NCI-H1417 treated with DMSO at 0.1 percent for 48 hours (cell line): ENCODE measurements around the gene ATP2B2.

ENCODE experiments used
- DNase-seq: peaks from one replicate; lab custom pipeline; 2025; lab: John Stamatoyannopoulos, UW

ATP2B2 gene

GRCh38 chr3:10510743-10511432 lies 5.5 kb upstream of the ATP2B2 start:
- no peak for DNase-seq

- DNase-seq = no peak
These were observed 4.8 kb upstream of the ATP2B2 start for GRCh38 chr3:10510086-10510742.

- DNase-seq = no peak
These were observed 3.9 kb upstream of the ATP2B2 start for GRCh38 chr3:10509325-10509724.

GRCh38 chr3:10508619-10509260 lies 3.4 kb upstream of the ATP2B2 start:
- no peak for DNase-seq

- no peak for DNase-seq
These were observed 2.8 kb upstream of the ATP2B2 start for GRCh38 chr3:10508235-10508618.

GRCh38 chr3:10507331-10507730 lies 1.9 kb upstream of the ATP2B2 start:
- no peak for DNase-seq

- DNase-seq = no peak
These were observed 1.3 kb upstream of the ATP2B2 start for GRCh38 chr3:10506696-10507095.

- DNase-seq = no peak
These were observed 602 bp upstream of the ATP2B2 start for GRCh38 chr3:10505791-10506585.

- no peak for DNase-seq
These were observed 976 bp downstream of the ATP2B2 start for GRCh38 chr3:10504171-10505049.

- no peak for DNase-seq
These were observed 2.1 kb downstream of the ATP2B2 start for GRCh38 chr3:10503217-10503796.

GRCh38 chr3:10502185-10502880 lies 3.1 kb downstream of the ATP2B2 start:
- DNase-seq = no peak

GRCh38 chr3:10501664-10502052 lies 3.7 kb downstream of the ATP2B2 start:
- DNase-seq = no peak

- no peak for DNase-seq
These were observed 4.4 kb downstream of the ATP2B2 start for GRCh38 chr3:10500717-10501663.

GRCh38 chr3:10498271-10498670 lies 7.1 kb downstream of the ATP2B2 start:
- no peak for DNase-seq

GRCh38 chr3:10497439-10497838 lies 7.9 kb downstream of the ATP2B2 start:
- DNase-seq = no peak

GRCh38 chr3:10496121-10496863 lies 9.1 kb downstream of the ATP2B2 start:
- no peak for DNase-seq

- no peak for DNase-seq
These were observed 9.8 kb downstream of the ATP2B2 start for GRCh38 chr3:10495614-10496013.

- no peak for DNase-seq
These were observed 10.4 kb downstream of the ATP2B2 start for GRCh38 chr3:10495003-10495402.

GRCh38 chr3:10494180-10494579 lies 11.2 kb downstream of the ATP2B2 start:
- DNase-seq = no peak
